Thoracic aorta (tissue), 2 donors: ENCODE measurements around the gene PDE1A. TPM values are rescaled to one million over a fixed set of nuclear protein-coding genes. Genes with fewer than 3 reads are reported as not detected.

Experiments used
- ATAC-seq: fragments of 150-250 bp; one replicate; pipeline ENCODE4 v1.8.0; 2017; ENCODE audit warnings: low read depth; ENCODE audit not compliant: insufficient number of reproducible peaks, low FRiP score
- DNase-seq: peaks from one replicate; pipeline ENCODE4 v3.0.0-alpha.2; 2020; ENCODE audit warnings: low spot score
- H3K27ac ChIP-seq, 2 donors: fragments of 200-600 bp; sonication (generic); 1 replicate in 1 of 2; 2 replicates in 1 of 2; pipeline ENCODE4 v1.5.1; 2016; ENCODE audit warnings: mild to moderate bottlenecking in 2 of 2, moderate library complexity in 2 of 2
- H3K27me3 ChIP-seq: fragments of 200-600 bp; sonication (generic); replicated peaks from 2 replicates; pipeline ENCODE4 v1.6.0; 2016; ENCODE audit warnings: mild to moderate bottlenecking; ENCODE audit not compliant: insufficient read depth
- H3K36me3 ChIP-seq: fragments of 200-600 bp; sonication (generic); one replicate; pipeline ENCODE4 v1.5.1; 2016
- H3K4me1 ChIP-seq, 2 donors: fragments of 200-600 bp; sonication (generic); 1 replicate in 1 of 2; 2 replicates in 1 of 2; pipeline versions ENCODE4 v1.5.1 to v1.6.0; 2016; ENCODE audit warnings: low read depth in 2 of 2, mild to moderate bottlenecking in 1 of 2; ENCODE audit not compliant: control insufficient read depth in 1 of 2
- H3K4me3 ChIP-seq: fragments of 200-600 bp; sonication (generic); 2 replicates; pipeline ENCODE4 v1.5.1; 2016; ENCODE audit warnings: mild to moderate bottlenecking
- H3K9me3 ChIP-seq: fragments of 200-600 bp; sonication (generic); 2 replicates; pipeline ENCODE4 v1.5.1; 2016
- total RNA-seq, 2 donors: library from RNA; depleted of rRNA; stranded (reverse); fragments of >200 nt; gene quantifications; one replicate each; pipeline versions ENCODE4 v1.1.0 to v1.2.3, GENCODE V29; 2016
- TF ChIP-seq, protein P1 (sequence below): fragments of 200-600 bp; sonication (generic); IDR thresholded peaks from one replicate; pipeline ENCODE4 v1.5.1; 2019; ENCODE audit warnings: antibody characterized with exemption

PDE1A gene
- total RNA-seq, 2 donors from 2014 or later: 31.7 to 35.2 TPM

- no peak overlapping the region for H3K27ac ChIP-seq
- no peak overlapping the region for H3K4me3 ChIP-seq
- peaks cover 21% of the 10 kb centered on the region for H3K9me3 ChIP-seq
- ATAC-seq (no peak), DNase-seq (no peak)
- H3K4me1 ChIP-seq: peaks cover 29 to 57% of the 10 kb centered on the region in 2 donors
- no peaks in the 10 kb centered on the region for H3K36me3 ChIP-seq
- TF ChIP-seq, protein P1, sequence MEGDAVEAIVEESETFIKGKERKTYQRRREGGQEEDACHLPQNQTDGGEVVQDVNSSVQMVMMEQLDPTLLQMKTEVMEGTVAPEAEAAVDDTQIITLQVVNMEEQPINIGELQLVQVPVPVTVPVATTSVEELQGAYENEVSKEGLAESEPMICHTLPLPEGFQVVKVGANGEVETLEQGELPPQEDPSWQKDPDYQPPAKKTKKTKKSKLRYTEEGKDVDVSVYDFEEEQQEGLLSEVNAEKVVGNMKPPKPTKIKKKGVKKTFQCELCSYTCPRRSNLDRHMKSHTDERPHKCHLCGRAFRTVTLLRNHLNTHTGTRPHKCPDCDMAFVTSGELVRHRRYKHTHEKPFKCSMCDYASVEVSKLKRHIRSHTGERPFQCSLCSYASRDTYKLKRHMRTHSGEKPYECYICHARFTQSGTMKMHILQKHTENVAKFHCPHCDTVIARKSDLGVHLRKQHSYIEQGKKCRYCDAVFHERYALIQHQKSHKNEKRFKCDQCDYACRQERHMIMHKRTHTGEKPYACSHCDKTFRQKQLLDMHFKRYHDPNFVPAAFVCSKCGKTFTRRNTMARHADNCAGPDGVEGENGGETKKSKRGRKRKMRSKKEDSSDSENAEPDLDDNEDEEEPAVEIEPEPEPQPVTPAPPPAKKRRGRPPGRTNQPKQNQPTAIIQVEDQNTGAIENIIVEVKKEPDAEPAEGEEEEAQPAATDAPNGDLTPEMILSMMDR: no peak
- H3K27me3 ChIP-seq: no peaks in the 10 kb centered on the region
Measured at GRCh38 chr2:182375862-182376261, 51.0 kb downstream of the PDE1A start.

- Histone ChIP-seq H3K36me3 (no peaks in the 10 kb centered on the region), H3K27me3 (no peaks in the 10 kb centered on the region), H3K27ac (peak overlapping the region; percentile 89 to 91), H3K4me3 (no peak overlapping the region), H3K9me3 (peaks cover 21% of the 10 kb centered on the region), H3K4me1 (peaks cover 35 to 56% of the 10 kb centered on the region in 2 donors)
- TF ChIP-seq, protein P1: no peak
- ATAC-seq: peak; percentile 97
- DNase-seq: peak; percentile 24
Measured at GRCh38 chr2:182372661-182373060, 54.2 kb downstream of the PDE1A start.

- Histone ChIP-seq H3K4me1 (peaks cover 35 to 55% of the 10 kb centered on the region in 2 donors), H3K4me3 (no peak overlapping the region)
- TF ChIP-seq, protein P1: no peak
Measured at GRCh38 chr2:182368996-182369395, 57.8 kb downstream of the PDE1A start.

DNA sequence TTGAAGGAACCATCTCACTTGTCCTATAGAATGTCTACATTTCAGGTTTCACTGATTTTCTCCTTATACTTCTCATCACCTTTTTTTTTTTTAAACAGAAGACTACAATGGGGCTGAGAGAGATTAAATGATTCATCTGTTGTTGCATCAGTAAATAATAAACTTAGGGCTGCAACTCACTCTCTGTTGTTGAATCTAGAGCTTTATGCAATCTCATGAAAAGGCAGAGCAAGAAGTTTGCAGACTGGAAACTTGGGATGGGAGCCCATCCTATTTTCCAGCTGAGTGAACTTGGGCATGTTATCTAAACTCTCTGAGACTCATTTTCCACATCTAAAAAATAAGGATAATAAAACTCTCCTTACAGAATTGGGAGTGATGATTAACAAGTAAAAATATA, 58.4 kb downstream of the PDE1A start:
- TF ChIP-seq, protein P1: no peak
- ATAC-seq (no peak), DNase-seq (no peak)
- Histone ChIP-seq H3K36me3 (no peaks in the 10 kb centered on the region), H3K4me3 (no peak overlapping the region), H3K9me3 (no peaks in the 10 kb centered on the region), H3K4me1 (peaks cover 35 to 52% of the 10 kb centered on the region in 2 donors), H3K27me3 (no peaks in the 10 kb centered on the region), H3K27ac (peak overlapping the region; percentile 33 to 39)

More at GRCh38 chr2:182368996-182369395, 57.8 kb downstream of the PDE1A start:
- H3K36me3 ChIP-seq: no peaks in the 10 kb centered on the region
- peak overlapping the region; percentile 33 to 39 for H3K27ac ChIP-seq
- DNase-seq (no peak), ATAC-seq (no peak)
- no peaks in the 10 kb centered on the region for H3K27me3 ChIP-seq
- H3K9me3 ChIP-seq: no peaks in the 10 kb centered on the region

GRCh38 chr2:182367401-182367800, 59.4 kb downstream of the PDE1A start:
- no peaks in the 10 kb centered on the region for H3K36me3 ChIP-seq

More at GRCh38 chr2:182367401-182367800, 59.4 kb downstream of the PDE1A start:
- no peaks in the 10 kb centered on the region for H3K9me3 ChIP-seq
- peak overlapping the region in 1 of 2 donors; percentile 24 for H3K27ac ChIP-seq
- TF ChIP-seq, protein P1: no peak
- no peaks in the 10 kb centered on the region for H3K27me3 ChIP-seq
- no peak for ATAC-seq
- peaks cover 31 to 41% of the 10 kb centered on the region in 2 donors for H3K4me1 ChIP-seq
- no peak for DNase-seq
- no peak overlapping the region for H3K4me3 ChIP-seq
